Measurements from ENCODE around the gene PTGS1. TPM values are rescaled to one million over a fixed set of nuclear protein-coding genes. Genes with fewer than 3 reads are reported as not detected.

Gene PTGS1
- total and polyA plus RNA-seq, 2 of the 13 experiments (the other 11 are each of a cell fraction or from before 2014, with no cell fraction given), result 0.07 to 0.08 TPM

- 0 out of 2 replicates have a peak, but pooled peaks have one; percentile 41 for TF ChIP-seq SIN3B (IDR thresholded peaks at IDR 0.05; ENCODE audit: low read length)
- TF ChIP-seq ZNF280B (CRISPR knock-in tag; IDR thresholded peaks at IDR 0.05; ENCODE audit: borderline replicate concordance), result no peak
- no peak for TF ChIP-seq POLR2G (IDR thresholded peaks at IDR 0.05; ENCODE audit: low read depth, low read length)
- TF ChIP-seq BHLHE40 (IDR thresholded peaks at IDR 0.05; ENCODE audit: low read length), result 0 out of 2 replicates have a peak, but pooled peaks have one; percentile 18
- TF ChIP-seq STAG1 (CRISPR knock-in tag; IDR thresholded peaks at IDR 0.05), result peak; percentile 99
- 0 out of 4 replicates have a peak, but pooled peaks have one; percentile 29 to 33 for TF ChIP-seq HMGXB4 (CRISPR knock-in tag; IDR thresholded peaks at IDR 0.05; ENCODE audit: borderline replicate concordance in 1 of 2, low read depth in 1 of 2)
- TF ChIP-seq MBNL3 (CRISPR knock-in tag; conservative IDR thresholded peaks at IDR 0.05), result no peak
- TF ChIP-seq PITX1 (CRISPR knock-in tag; IDR thresholded peaks at IDR 0.05), result no peak
- TF ChIP-seq ZBTB46 (CRISPR knock-in tag; IDR thresholded peaks at IDR 0.05; ENCODE audit: borderline replicate concordance), result no peak
- TF ChIP-seq ZNF281 (CRISPR knock-in tag; IDR thresholded peaks at IDR 0.05; ENCODE audit: borderline replicate concordance), result no peak
- TF ChIP-seq ZNF691 (CRISPR knock-in tag; IDR thresholded peaks at IDR 0.05; ENCODE audit: borderline replicate concordance, low read depth), result peak; percentile 66; the same call in 1 of the 2 replicates
- no peak for TF ChIP-seq HIVEP1 (CRISPR knock-in tag; IDR thresholded peaks at IDR 0.05)
- TF ChIP-seq ZFY (CRISPR knock-in tag; IDR thresholded peaks at IDR 0.05), result no peak
- no peak for TF ChIP-seq ZNF883 (CRISPR knock-in tag; IDR thresholded peaks at IDR 0.05; ENCODE audit: not compliant biosample characterization)
- TF ChIP-seq NFIC (IDR thresholded peaks at IDR 0.05; ENCODE audit: low read length), result no peak
- no peak for TF ChIP-seq ZNF878 (CRISPR knock-in tag; IDR thresholded peaks at IDR 0.05)
- no peak for TF ChIP-seq MIER2 (CRISPR knock-in tag; IDR thresholded peaks at IDR 0.05)
- no peak for TF ChIP-seq ZNF546 (CRISPR knock-in tag; conservative IDR thresholded peaks at IDR 0.05)
- no peak for TF ChIP-seq CREB3 (CRISPR knock-in tag; IDR thresholded peaks at IDR 0.05)
Observed at GRCh38 chr9:122350577-122351355, 20.1 kb upstream of the PTGS1 start (continued).

Data from HepG2 (cell line).